Trophoblast cell (in vitro differentiated cells and primary cell): Measurements from ENCODE around the gene CDHR3.

Experiments used
- DNase-seq, 2 donors: peaks; one replicate each; pipeline ENCODE4 v3.0.0-alpha.2; 2016
- H2AFZ ChIP-seq: 2 replicates; pipeline ENCODE4 v1.6.1; 2013; ENCODE audit warnings: low read length, moderate library complexity, mild to moderate bottlenecking; ENCODE audit not compliant: insufficient read depth, poor library complexity
- H2AK5ac ChIP-seq: 2 replicates; pipeline ENCODE4 v1.6.1; 2013; ENCODE audit warnings: mild to moderate bottlenecking, low read length
- H2BK120ac ChIP-seq: 2 replicates; pipeline ENCODE4 v1.6.1; 2013; ENCODE audit warnings: low read length, mild to moderate bottlenecking, moderate library complexity; ENCODE audit not compliant: insufficient read depth, poor library complexity
- H2BK12ac ChIP-seq: 2 replicates; pipeline ENCODE4 v1.6.1; 2013; ENCODE audit warnings: mild to moderate bottlenecking, low read length, moderate library complexity
- H2BK5ac ChIP-seq: 2 replicates; pipeline ENCODE4 v1.6.1; 2013; ENCODE audit warnings: low read length, low read depth, moderate library complexity, mild to moderate bottlenecking; ENCODE audit not compliant: poor library complexity
- H3K14ac ChIP-seq: 2 replicates; pipeline ENCODE4 v1.6.1; 2013; ENCODE audit warnings: mild to moderate bottlenecking, low read length
- H3K18ac ChIP-seq: 2 replicates; pipeline ENCODE4 v1.6.1; 2013; ENCODE audit warnings: mild to moderate bottlenecking, low read length
- H3K23ac ChIP-seq: 2 replicates; pipeline ENCODE4 v1.6.1; 2013; ENCODE audit warnings: low read length
- H3K27ac ChIP-seq: 2 replicates; pipeline ENCODE4 v1.5.1; 2013; ENCODE audit warnings: low read depth, mild to moderate bottlenecking, inconsistent platforms, low read length, moderate library complexity
- H3K27me3 ChIP-seq: 2 replicates; pipeline ENCODE4 v1.6.1; 2013; ENCODE audit warnings: inconsistent platforms, mild to moderate bottlenecking, low read length, moderate library complexity; ENCODE audit not compliant: insufficient read depth
- H3K36me3 ChIP-seq, 2 experiments: 1 replicate in 1 of 2; 2 replicates in 1 of 2; pipeline ENCODE4 v1.6.1; 2013; ENCODE audit warnings: low read length in 2 of 2, mild to moderate bottlenecking in 2 of 2, moderate library complexity in 1 of 2; ENCODE audit not compliant: insufficient read depth in 2 of 2, control insufficient read depth in 1 of 2
- H3K4ac ChIP-seq: 2 replicates; pipeline ENCODE4 v1.6.1; 2013; ENCODE audit warnings: low read depth, mild to moderate bottlenecking, low read length, moderate library complexity
- H3K4me1 ChIP-seq, 2 experiments: 1 replicate in 1 of 2; 2 replicates in 1 of 2; pipeline ENCODE4 v1.6.1; 2013; ENCODE audit warnings: low read length in 2 of 2, mild to moderate bottlenecking in 2 of 2, moderate library complexity in 1 of 2; ENCODE audit not compliant: insufficient read depth in 2 of 2, control insufficient read depth in 1 of 2
- H3K4me2 ChIP-seq: 2 replicates; pipeline ENCODE4 v1.6.1; 2013; ENCODE audit warnings: inconsistent platforms, mild to moderate bottlenecking, low read length, moderate library complexity
- H3K4me3 ChIP-seq: 2 replicates; pipeline ENCODE4 v1.5.1; 2013; ENCODE audit warnings: mild to moderate bottlenecking, low read depth, low read length, inconsistent platforms
- H3K79me1 ChIP-seq: one replicate; pipeline ENCODE4 v1.6.1; 2013; ENCODE audit warnings: low read length
- H3K79me2 ChIP-seq: 2 replicates; pipeline ENCODE4 v1.6.1; 2013; ENCODE audit warnings: low read length, mild to moderate bottlenecking; ENCODE audit not compliant: control insufficient read depth, insufficient read depth, poor library complexity
- H3K9ac ChIP-seq: 2 replicates; pipeline ENCODE4 v1.6.1; 2013; ENCODE audit warnings: mild to moderate bottlenecking, low read length
- H3K9me3 ChIP-seq: 2 replicates; pipeline ENCODE4 v1.6.1; 2013; ENCODE audit warnings: low read depth, mild to moderate bottlenecking, control low read depth, inconsistent platforms, low read length; ENCODE audit not compliant: insufficient read depth
- H4K12ac ChIP-seq: 2 replicates; pipeline ENCODE4 v1.6.1; 2013; ENCODE audit warnings: low read depth, mild to moderate bottlenecking, low read length, moderate library complexity
- H4K8ac ChIP-seq: 2 replicates; pipeline ENCODE4 v1.6.1; 2013; ENCODE audit warnings: low read depth, mild to moderate bottlenecking, low read length, moderate library complexity
- H4K91ac ChIP-seq: one replicate; pipeline ENCODE4 v1.6.1; 2013; ENCODE audit warnings: low read depth, mild to moderate bottlenecking, low read length, moderate library complexity
- whole genome bisulfite sequencing: extraction: QIAGEN DNeasy Blood & Tissue Kit; methylation state at CpG from one replicate; pipeline ENCODE4 v1.1.7; 2013; ENCODE audit warnings: missing lambda C conversion rate; ENCODE audit not compliant: insufficient read length, insufficient coverage; ENCODE audit errors: extremely low coverage; 5-methylcytosine and 5-hydroxymethylcytosine counted together

The CDHR3 gene

DNA sequence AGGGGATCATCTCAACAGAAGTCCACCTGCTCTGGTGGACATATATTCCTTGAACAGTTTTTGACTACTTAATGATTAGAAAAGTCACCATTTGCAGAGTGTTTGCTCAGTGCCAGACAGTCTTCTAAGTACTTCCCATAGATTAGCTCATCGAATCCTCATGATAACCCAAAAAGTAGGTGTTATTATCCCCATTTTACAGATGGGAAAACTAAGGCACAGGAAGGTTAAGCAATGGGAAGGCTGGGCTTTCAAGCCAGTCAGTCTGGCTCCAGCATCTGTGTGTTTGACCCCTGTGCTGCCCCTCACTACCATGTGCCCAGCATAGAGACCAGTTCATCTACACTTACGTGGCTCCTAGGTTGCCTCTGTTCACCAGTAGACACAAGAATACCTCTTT lies 15.9 kb downstream of the CDHR3 start:
- no peak overlapping the region for H3K4ac ChIP-seq
- H4K12ac ChIP-seq: no peak overlapping the region
- no peak overlapping the region for H3K23ac ChIP-seq
- H3K4me2 ChIP-seq: no peak overlapping the region
- H2BK120ac ChIP-seq: no peak overlapping the region
- H3K14ac ChIP-seq: no peak overlapping the region
- no peak overlapping the region for H3K9ac ChIP-seq
- no CpG with 5 or more reads among the region's 2 CpGs for WGBS
- no peak overlapping the region for H2AK5ac ChIP-seq
- no peak overlapping the region for H4K91ac ChIP-seq
- H3K79me2 ChIP-seq: no peaks in the 10 kb centered on the region
- H3K4me3 ChIP-seq: no peak overlapping the region
- no peak overlapping the region for H3K27ac ChIP-seq
- H4K8ac ChIP-seq: no peak overlapping the region
- H2BK5ac ChIP-seq: no peak overlapping the region
- no peaks in the 10 kb centered on the region for H3K36me3 ChIP-seq
- peaks cover 2 to 4% of the 10 kb centered on the region in 2 experiments for H3K4me1 ChIP-seq
- no peaks in the 10 kb centered on the region for H3K27me3 ChIP-seq
- no peak overlapping the region for H3K18ac ChIP-seq
- H3K9me3 ChIP-seq: peaks cover 1% of the 10 kb centered on the region
- H2BK12ac ChIP-seq: no peak overlapping the region
- H3K79me1 ChIP-seq: no peaks in the 10 kb centered on the region
- H2AFZ ChIP-seq: no peak overlapping the region
- no peak for DNase-seq

DNA sequence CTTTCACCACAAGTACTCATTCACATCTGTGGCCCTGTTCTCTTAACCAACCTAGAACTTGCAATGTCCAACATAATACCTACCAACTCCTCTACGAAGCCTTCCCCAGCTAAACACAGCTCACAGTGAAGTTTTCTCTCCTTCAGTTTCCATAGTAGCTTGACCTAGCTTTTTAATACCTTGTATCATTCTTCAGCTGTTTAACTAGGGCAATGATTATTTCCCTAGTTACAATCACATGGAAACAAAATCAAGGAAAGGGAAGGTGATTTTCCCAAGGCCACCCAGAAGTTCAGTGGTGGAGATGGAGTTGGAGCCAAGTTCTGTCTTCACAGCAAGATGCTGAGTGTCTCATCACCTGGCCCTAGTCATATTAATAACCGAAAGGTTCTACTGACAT lies 16.3 kb downstream of the CDHR3 start:
- no peak overlapping the region for H2BK12ac ChIP-seq
- no peak overlapping the region for H2AK5ac ChIP-seq
- no peak overlapping the region for H3K4me3 ChIP-seq
- H4K8ac ChIP-seq: no peak overlapping the region
- H3K4me1 ChIP-seq: peaks cover 2 to 4% of the 10 kb centered on the region in 2 experiments
- no peak overlapping the region for H2BK5ac ChIP-seq
- no peaks in the 10 kb centered on the region for H3K79me1 ChIP-seq
- peaks cover 1% of the 10 kb centered on the region for H3K9me3 ChIP-seq
- H2AFZ ChIP-seq: no peak overlapping the region
- H3K23ac ChIP-seq: no peak overlapping the region
- H3K36me3 ChIP-seq: no peaks in the 10 kb centered on the region
- H4K91ac ChIP-seq: no peak overlapping the region
- no peak overlapping the region for H4K12ac ChIP-seq
- no CpG with 5 or more reads among the region's 2 CpGs for WGBS
- H3K4me2 ChIP-seq: no peak overlapping the region
- H2BK120ac ChIP-seq: no peak overlapping the region
- H3K14ac ChIP-seq: no peak overlapping the region
- H3K79me2 ChIP-seq: no peaks in the 10 kb centered on the region
- no peak overlapping the region for H3K9ac ChIP-seq
- H3K27me3 ChIP-seq: no peaks in the 10 kb centered on the region
- no peak for DNase-seq
- no peak overlapping the region for H3K27ac ChIP-seq
- H3K4ac ChIP-seq: no peak overlapping the region
- no peak overlapping the region for H3K18ac ChIP-seq

- Histone ChIP-seq H3K4me2 (no peak overlapping the region), H4K12ac (no peak overlapping the region), H3K79me1 (no peaks in the 10 kb centered on the region), H4K8ac (no peak overlapping the region), H2BK5ac (no peak overlapping the region), H3K4me1 (peaks cover 1 to 2% of the 10 kb centered on the region in 2 experiments), H3K4ac (no peak overlapping the region), H2BK12ac (no peak overlapping the region), H2BK120ac (no peak overlapping the region), H3K18ac (no peak overlapping the region), H4K91ac (no peak overlapping the region), H2AK5ac (no peak overlapping the region), H3K9ac (no peak overlapping the region), H3K9me3 (peaks cover 1% of the 10 kb centered on the region), H3K27ac (no peak overlapping the region), H2AFZ (no peak overlapping the region), H3K23ac (no peak overlapping the region), H3K36me3 (no peaks in the 10 kb centered on the region), H3K79me2 (no peaks in the 10 kb centered on the region), H3K4me3 (no peak overlapping the region), H3K14ac (no peak overlapping the region), H3K27me3 (no peaks in the 10 kb centered on the region)
- DNase-seq: no peak
- no CpG with 5 or more reads among the region's 3 CpGs for WGBS
Measured at GRCh38 chr7:105980645-105981396, 17.8 kb downstream of the CDHR3 start.

GRCh38 chr7:105982388-105982787 lies 19.3 kb downstream of the CDHR3 start:
- no peak overlapping the region for H2BK5ac ChIP-seq
- H4K91ac ChIP-seq: no peak overlapping the region
- no peaks in the 10 kb centered on the region for H3K79me2 ChIP-seq
- no peak overlapping the region for H3K18ac ChIP-seq
- no peak overlapping the region for H3K4me2 ChIP-seq
- no peak overlapping the region for H3K27ac ChIP-seq
- H3K14ac ChIP-seq: no peak overlapping the region
- H2AK5ac ChIP-seq: no peak overlapping the region
- H3K79me1 ChIP-seq: no peaks in the 10 kb centered on the region
- H3K23ac ChIP-seq: no peak overlapping the region
- H2AFZ ChIP-seq: no peak overlapping the region
- WGBS: no CpG with 5 or more reads among the region's 2 CpGs
- no peak overlapping the region for H3K9ac ChIP-seq
- H3K27me3 ChIP-seq: no peaks in the 10 kb centered on the region
- no peak overlapping the region for H2BK120ac ChIP-seq
- no peaks in the 10 kb centered on the region for H3K36me3 ChIP-seq
- H3K4me3 ChIP-seq: no peak overlapping the region
- no peak overlapping the region for H4K8ac ChIP-seq
- H4K12ac ChIP-seq: no peak overlapping the region
- H2BK12ac ChIP-seq: no peak overlapping the region
- no peak overlapping the region for H3K4ac ChIP-seq
- DNase-seq: no peak
- peaks cover 1% of the 10 kb centered on the region for H3K9me3 ChIP-seq
- H3K4me1 ChIP-seq: no peaks in the 10 kb centered on the region
